Activated naive CD4-positive, alpha-beta T cell treated with Interleukin-2 at 50 U/mL for 16 hours (primary cell): ENCODE data around the gene TEX38.
"Not testable (repeated sequence)": the region's sequence is repeated elsewhere in the genome, so short reads cannot be mapped to it uniquely, and the experiment has no call there.

Experiments used
- DNase-seq: peaks from one replicate; pipeline ENCODE4 v3.0.0-alpha.2; 2020

The TEX38 gene

GRCh38 chr1:46671554-46671953 lies at the start of gene TEX38:
TSS of gene TEX38 (plus strand) at chr1:46671854. CDS start at chr1:46671935, 81 bp downstream.
- no peak for DNase-seq

GRCh38 chr1:46621930-46622329 lies 49.7 kb upstream of the TEX38 start:
- DNase-seq, result no peak

GRCh38 chr1:46622344-46622743 lies 49.3 kb upstream of the TEX38 start:
- DNase-seq, result no peak

GRCh38 chr1:46623743-46624644 lies 47.7 kb upstream of the TEX38 start:
- DNase-seq, result no peak

GRCh38 chr1:46630719-46631118 lies 40.9 kb upstream of the TEX38 start:
- no peak for DNase-seq

GRCh38 chr1:46635205-46635604 lies 36.4 kb upstream of the TEX38 start:
- no peak for DNase-seq

- DNase-seq, result no peak
Measured at GRCh38 chr1:46637444-46638083, 34.1 kb upstream of the TEX38 start.

GRCh38 chr1:46638921-46639320 lies 32.7 kb upstream of the TEX38 start:
- no peak for DNase-seq

- DNase-seq, result no peak
Measured at GRCh38 chr1:46639547-46639946, 32.1 kb upstream of the TEX38 start.

- DNase-seq, result no peak
Measured at GRCh38 chr1:46642115-46642680, 29.5 kb upstream of the TEX38 start.

GRCh38 chr1:46643368-46643775 lies 28.3 kb upstream of the TEX38 start:
- DNase-seq, result no peak

GRCh38 chr1:46645815-46646214 lies 25.8 kb upstream of the TEX38 start:
- no peak for DNase-seq

- DNase-seq, result no peak
Measured at GRCh38 chr1:46646331-46646730, 25.3 kb upstream of the TEX38 start.

- no peak for DNase-seq
Measured at GRCh38 chr1:46646844-46647243, 24.8 kb upstream of the TEX38 start.

GRCh38 chr1:46647611-46648010 lies 24.0 kb upstream of the TEX38 start:
- no peak for DNase-seq

GRCh38 chr1:46649764-46650163 lies 21.9 kb upstream of the TEX38 start:
- DNase-seq, result no peak

- DNase-seq, result no peak
Measured at GRCh38 chr1:46650491-46650890, 21.2 kb upstream of the TEX38 start.

GRCh38 chr1:46651152-46651551 lies 20.5 kb upstream of the TEX38 start:
- DNase-seq, result not testable (repeated sequence)

GRCh38 chr1:46652321-46653100 lies 19.1 kb upstream of the TEX38 start:
- DNase-seq, result no peak

GRCh38 chr1:46653405-46653958 lies 18.2 kb upstream of the TEX38 start:
- DNase-seq, result no peak

- no peak for DNase-seq
Measured at GRCh38 chr1:46654012-46654411, 17.6 kb upstream of the TEX38 start.

- not testable (repeated sequence) for DNase-seq
Measured at GRCh38 chr1:46654698-46655097, 17.0 kb upstream of the TEX38 start.

GRCh38 chr1:46655848-46656247 lies 15.8 kb upstream of the TEX38 start:
- DNase-seq, result no peak
